Thyroid gland (tissue), 4 donors: ENCODE data around the gene LCAT.

Source experiments
- CTCF ChIP-seq, 6 experiments: fragments of 200-600 bp in 3 of 6; fragments of 450-650 bp in 3 of 6; sonication (generic) in 3 of 6; IDR thresholded peaks; one replicate each; pipeline ENCODE4 v1.5.1; 2016 to 2019; ENCODE audit warnings: antibody characterized with exemption in 6 of 6, mild to moderate bottlenecking in 2 of 6, inconsistent platforms in 1 of 6, moderate library complexity in 1 of 6
- POLR2A ChIP-seq, 2 donors: fragments of 450-650 bp; IDR thresholded peaks; one replicate each; pipeline ENCODE4 v1.6.1; 2017; ENCODE audit warnings: antibody characterized with exemption in 2 of 2, mild to moderate bottlenecking in 2 of 2, moderate library complexity in 1 of 2

GRCh38 chr16:67917140-67917851 lies 26.6 kb downstream of the LCAT start:
- no peak for TF ChIP-seq CTCF (IDR thresholded peaks at IDR 0.05)
- TF ChIP-seq POLR2A (IDR thresholded peaks at IDR 0.05): no peak
